Stimulated activated CD8-positive, alpha-beta memory T cell treated with anti-CD3 and anti-CD28 coated beads, Interleukin-2, amount 100 ng/mL, for 1 hour (primary cell): ENCODE data around the gene DLGAP1.
"Not testable (repeated sequence)": the region's sequence is repeated elsewhere in the genome, so short reads cannot be mapped to it uniquely, and the experiment has no call there.

Experiments used
- DNase-seq, 2 donors: peaks; one replicate each; pipeline ENCODE4 v3.0.0-alpha.2; 2020; ENCODE audit warnings: low read depth in 2 of 2

Gene DLGAP1

GRCh38 chr18:3585656-3586509 lies 869.2 kb downstream of the DLGAP1 start:
- peak in 1 of 2 donors; percentile 43 for DNase-seq

DNA sequence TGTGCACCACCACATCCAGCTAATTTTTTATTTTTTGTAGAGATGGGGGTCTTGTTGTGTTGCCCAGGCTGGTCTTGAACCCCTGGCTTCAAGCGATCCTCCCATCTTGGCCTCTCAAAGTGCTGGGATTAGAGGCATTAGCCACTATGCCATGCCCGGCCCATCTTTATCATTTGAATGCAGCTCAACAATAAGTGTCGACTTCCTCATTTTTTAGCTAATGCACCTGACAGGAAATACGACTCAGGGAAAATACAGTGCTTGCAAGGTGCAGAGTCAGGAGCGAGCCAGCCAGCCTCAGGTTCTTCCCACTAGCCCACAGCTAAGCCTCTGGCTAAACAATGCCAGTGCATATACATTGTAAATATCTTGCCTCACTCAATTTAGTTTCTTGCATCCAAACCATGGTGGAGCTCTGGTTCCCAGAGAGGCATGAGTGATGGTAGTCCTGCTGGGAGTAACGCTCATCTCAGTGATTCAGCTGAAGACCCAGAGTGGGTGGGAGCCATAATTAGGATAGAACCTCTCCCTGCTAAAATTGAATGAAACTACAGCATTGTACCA lies 870.1 kb downstream of the DLGAP1 start:
- DNase-seq: no peak

- DNase-seq: no peak
These were observed 870.7 kb downstream of the DLGAP1 start for GRCh38 chr18:3584266-3584861.

- DNase-seq: no peak
These were observed 871.2 kb downstream of the DLGAP1 start for GRCh38 chr18:3583873-3584247.

GRCh38 chr18:3583106-3583872 lies 871.8 kb downstream of the DLGAP1 start:
- DNase-seq: not testable (repeated sequence)

- no peak for DNase-seq
These were observed 873.2 kb downstream of the DLGAP1 start for GRCh38 chr18:3581890-3582289.

DNA sequence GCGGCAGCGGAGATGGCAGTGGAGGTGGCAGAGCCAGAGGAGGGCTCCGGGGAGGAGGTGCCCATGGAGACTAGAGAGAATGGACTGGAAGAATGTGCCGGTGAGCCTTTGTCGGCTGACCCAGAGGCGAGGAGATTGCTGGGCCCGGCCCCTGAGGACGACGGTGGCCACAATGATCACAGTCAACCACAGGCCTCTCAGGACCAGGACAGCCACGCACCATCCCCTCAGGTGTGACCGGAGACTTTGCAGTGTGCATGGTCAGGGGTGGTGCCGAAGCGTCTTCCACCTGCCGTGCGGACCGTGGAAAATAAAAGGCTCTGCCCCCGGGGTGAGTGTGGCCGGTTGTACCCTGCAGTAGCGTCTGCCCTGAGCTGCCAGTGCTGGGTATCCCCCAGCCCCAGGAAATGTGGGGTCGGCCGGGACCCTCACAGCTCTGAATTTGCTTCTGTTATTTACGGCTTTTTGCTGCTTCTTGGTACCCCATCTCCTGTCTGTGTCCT lies 874.5 kb downstream of the DLGAP1 start:
- not testable (repeated sequence) for DNase-seq

- DNase-seq: no peak
These were observed 875.4 kb downstream of the DLGAP1 start for GRCh38 chr18:3579701-3580100.

GRCh38 chr18:3578621-3579020 lies 876.5 kb downstream of the DLGAP1 start:
- no peak for DNase-seq

DNA sequence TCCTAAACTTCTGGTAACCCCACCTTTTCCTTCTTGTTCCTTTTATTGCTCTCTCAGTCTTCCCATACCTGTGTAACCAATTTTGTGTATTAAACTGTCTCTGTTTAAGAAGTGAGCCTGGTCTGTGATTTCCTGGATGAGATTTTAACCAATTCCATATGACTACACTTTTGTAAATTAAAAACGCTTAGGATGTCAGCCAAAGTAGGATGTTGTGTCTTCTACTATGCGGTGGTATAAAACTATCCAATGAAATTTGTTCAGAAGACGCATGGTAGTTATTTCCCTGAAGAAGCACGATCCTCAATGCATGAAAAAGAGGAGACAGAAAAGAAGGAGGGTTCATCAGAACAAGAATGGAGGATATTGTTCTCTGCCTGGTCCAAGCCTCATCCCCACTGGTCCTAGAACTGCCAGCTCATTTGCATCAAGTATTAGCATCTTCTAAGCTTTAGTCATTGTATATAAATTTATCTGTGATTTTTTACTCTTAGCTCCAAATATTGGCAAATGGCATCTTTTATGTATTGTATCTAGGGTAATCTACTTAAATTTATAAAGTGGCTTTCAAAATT lies 877.7 kb downstream of the DLGAP1 start:
- no peak for DNase-seq

GRCh38 chr18:3572761-3573160 lies 882.3 kb downstream of the DLGAP1 start:
- DNase-seq: no peak

GRCh38 chr18:3566851-3567250 lies 888.3 kb downstream of the DLGAP1 start:
- DNase-seq: no peak

DNA sequence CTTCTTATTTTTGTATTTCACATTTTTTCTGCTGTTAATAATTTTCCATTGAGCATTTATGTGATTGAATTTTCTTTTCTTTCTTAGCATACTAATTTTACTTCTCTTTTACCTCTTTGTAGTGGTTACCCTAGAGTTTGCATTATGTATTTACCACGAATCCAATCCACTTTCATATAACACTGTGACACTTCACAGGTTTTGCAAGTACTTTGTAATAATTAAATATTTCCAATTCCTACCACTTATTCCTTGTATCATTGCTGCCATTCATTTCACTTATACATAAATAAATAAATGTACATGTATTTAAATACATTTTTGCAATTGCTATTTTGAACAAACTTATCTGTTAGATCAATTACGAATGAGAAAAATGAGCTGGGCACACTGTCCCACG lies 894.4 kb downstream of the DLGAP1 start:
- DNase-seq: no peak

GRCh38 chr18:3554811-3555427 lies 900.2 kb downstream of the DLGAP1 start:
- no peak for DNase-seq

DNA sequence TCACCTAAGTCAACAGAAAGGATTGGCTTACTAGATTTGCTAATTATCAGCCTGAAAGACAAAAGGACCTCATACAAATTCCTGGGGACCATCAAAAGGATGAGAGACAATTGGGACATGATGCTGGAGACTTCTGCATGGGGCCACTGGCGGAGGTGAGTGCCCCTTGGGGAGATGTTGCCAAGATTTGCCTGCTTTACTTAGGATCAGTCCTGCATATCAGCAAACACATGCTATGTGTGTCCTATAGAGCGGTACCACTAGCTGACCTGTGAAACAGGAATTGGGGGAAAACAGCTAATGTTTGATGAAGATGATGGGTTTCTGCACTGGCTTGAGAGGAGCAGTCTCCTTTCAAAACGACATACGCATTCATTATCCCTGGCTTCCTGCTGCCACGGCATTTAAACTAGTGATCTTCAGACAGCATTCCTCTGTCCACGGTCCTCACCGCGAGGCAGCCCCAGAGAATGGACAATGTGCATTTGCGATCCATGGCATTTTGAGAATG lies 901.0 kb downstream of the DLGAP1 start:
- no peak for DNase-seq

GRCh38 chr18:3552305-3552704 lies 902.8 kb downstream of the DLGAP1 start:
- DNase-seq: no peak

- DNase-seq: no peak
These were observed 907.1 kb downstream of the DLGAP1 start for GRCh38 chr18:3547891-3548615.

DNA sequence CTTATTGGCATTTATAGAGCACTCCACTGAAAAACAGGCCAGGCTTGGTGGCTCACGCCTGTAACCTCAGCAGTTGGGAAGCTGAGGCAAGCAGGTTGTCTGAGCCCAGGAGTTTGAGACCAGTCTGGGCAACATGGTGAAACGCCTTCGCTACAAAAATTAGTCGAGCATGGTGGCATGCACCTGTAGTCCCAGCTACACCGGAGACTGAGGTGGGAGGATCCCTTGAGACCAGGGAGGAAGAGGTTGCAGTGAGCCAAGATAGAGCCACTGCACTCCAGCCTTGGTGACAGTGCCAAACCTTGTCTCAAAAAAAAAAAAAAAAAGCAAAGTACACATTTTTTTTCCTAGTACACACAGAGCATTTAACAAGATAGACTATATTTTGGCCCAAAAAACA lies 909.0 kb downstream of the DLGAP1 start:
- DNase-seq: no peak

DNA sequence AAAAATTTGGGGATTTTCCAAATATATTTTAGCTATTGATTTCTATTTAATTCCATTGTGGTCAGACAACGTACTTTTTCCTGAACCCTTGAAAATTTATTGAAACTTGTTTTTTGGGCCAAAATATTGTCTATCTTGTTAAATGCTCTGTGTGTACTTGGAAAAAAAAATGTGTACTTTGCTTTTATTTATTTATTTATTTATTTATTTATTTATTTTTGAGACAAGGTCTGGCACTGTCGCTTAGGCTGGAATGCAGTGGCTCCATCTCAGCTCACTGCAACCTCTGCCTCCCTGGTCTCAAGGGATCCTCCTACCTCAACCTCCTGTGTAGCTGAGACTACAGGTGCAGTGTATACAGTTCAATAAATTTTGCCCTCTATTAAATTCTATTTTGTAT lies 910.6 kb downstream of the DLGAP1 start:
- no peak for DNase-seq
